Neural progenitor cell (in vitro differentiated cells): ENCODE results near the gene RNU11.

Source experiments
- CTCF ChIP-seq: fragments of 200-600 bp; sonication (generic); IDR thresholded peaks from 2 replicates; pipeline ENCODE4 v1.5.1; 2017; ENCODE audit warnings: antibody characterized with exemption, mild to moderate bottlenecking
- EZH2 ChIP-seq: fragments of 200-600 bp; sonication (generic); IDR thresholded peaks from 2 replicates; pipeline ENCODE4 v1.6.1; 2017; ENCODE audit warnings: antibody characterized with exemption, mild to moderate bottlenecking, moderate library complexity
- EZH2phosphoT487 ChIP-seq: fragments of 200-600 bp; sonication (generic); IDR thresholded peaks from 2 replicates; pipeline ENCODE4 v1.6.1; 2017; ENCODE audit warnings: antibody characterized with exemption

DNA sequence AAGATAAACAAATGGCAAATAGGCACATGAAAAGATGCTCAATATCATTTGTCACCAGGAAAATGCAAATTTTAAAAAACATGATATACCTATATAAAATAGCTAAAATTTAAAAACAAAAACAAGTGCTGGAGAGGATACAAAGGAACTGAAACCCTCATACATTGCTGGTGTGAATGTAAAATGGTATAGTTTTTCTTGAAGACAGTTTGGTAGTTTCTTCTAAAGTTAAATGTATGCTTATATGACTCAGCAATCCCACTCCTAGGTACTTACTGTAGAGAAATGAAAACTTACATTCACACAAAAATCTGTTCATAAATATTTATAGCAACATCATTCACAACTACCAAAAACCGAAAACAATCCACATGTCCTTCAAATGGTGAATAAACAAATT is 16.7 kb upstream of the RNU11 start:
- TF ChIP-seq CTCF (no peak), EZH2 (no peak), EZH2phosphoT487 (no peak)
